Hepatocyte (in vitro differentiated cells): ENCODE measurements around the gene HIGD1B.

Experiments
- EZH2 ChIP-seq: fragments of 200-600 bp; sonication (generic); IDR thresholded peaks from 2 replicates; pipeline ENCODE4 v1.6.1; 2016; ENCODE audit warnings: antibody characterized with exemption, mild to moderate bottlenecking, borderline replicate concordance
- TF ChIP-seq, protein P1 (sequence below): fragments of 200-600 bp; sonication (generic); IDR thresholded peaks from 2 replicates; pipeline ENCODE4 v1.5.1; 2016; ENCODE audit warnings: antibody characterized with exemption, mild to moderate bottlenecking; ENCODE audit not compliant: poor library complexity

DNA sequence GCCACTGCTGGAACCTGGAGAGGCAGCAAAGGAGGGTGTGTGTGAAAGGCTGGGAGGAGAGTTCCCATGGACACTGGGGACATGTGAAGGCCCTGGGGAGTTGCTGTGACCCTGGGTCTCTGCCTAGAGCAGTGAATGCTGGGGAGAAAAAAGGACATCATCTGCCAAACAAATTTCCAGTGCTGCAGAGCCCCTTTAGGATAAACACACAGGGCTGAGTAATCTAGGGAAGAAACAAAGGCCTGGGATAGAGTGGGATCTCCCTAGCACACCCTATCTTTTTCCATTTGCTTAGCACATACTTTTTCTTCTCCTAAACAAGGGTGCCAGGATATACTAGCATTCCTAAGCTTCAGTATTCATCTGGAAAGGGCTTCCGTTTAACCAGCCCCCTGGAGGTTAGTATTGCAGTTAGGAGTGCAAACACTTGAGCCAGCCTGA, 3.3 kb upstream of the HIGD1B start:
- TF ChIP-seq, protein P1, sequence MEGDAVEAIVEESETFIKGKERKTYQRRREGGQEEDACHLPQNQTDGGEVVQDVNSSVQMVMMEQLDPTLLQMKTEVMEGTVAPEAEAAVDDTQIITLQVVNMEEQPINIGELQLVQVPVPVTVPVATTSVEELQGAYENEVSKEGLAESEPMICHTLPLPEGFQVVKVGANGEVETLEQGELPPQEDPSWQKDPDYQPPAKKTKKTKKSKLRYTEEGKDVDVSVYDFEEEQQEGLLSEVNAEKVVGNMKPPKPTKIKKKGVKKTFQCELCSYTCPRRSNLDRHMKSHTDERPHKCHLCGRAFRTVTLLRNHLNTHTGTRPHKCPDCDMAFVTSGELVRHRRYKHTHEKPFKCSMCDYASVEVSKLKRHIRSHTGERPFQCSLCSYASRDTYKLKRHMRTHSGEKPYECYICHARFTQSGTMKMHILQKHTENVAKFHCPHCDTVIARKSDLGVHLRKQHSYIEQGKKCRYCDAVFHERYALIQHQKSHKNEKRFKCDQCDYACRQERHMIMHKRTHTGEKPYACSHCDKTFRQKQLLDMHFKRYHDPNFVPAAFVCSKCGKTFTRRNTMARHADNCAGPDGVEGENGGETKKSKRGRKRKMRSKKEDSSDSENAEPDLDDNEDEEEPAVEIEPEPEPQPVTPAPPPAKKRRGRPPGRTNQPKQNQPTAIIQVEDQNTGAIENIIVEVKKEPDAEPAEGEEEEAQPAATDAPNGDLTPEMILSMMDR = no peak
- TF ChIP-seq EZH2 = no peak
